GM21529 (cell line): ENCODE results near the gene CLCN1.

Source experiments
- ATAC-seq: cut with Tn5 transposase; IDR thresholded peaks from one replicate; pipeline ENCODE4 v1.9.1; 2021; ENCODE audit not compliant: unreplicated experiment

The CLCN1 gene

GRCh38 chr7:143395187-143396149, 79.6 kb downstream of the CLCN1 start:
- ATAC-seq = no peak

GRCh38 chr7:143396182-143396581, 80.3 kb downstream of the CLCN1 start:
- no peak for ATAC-seq

- no peak for ATAC-seq
Measured at GRCh38 chr7:143396625-143397556, 81.0 kb downstream of the CLCN1 start.

GRCh38 chr7:143397710-143398530, 82.0 kb downstream of the CLCN1 start:
- no peak for ATAC-seq

GRCh38 chr7:143398616-143399015, 82.7 kb downstream of the CLCN1 start:
- no peak for ATAC-seq

GRCh38 chr7:143399151-143399550, 83.2 kb downstream of the CLCN1 start:
- ATAC-seq = no peak

GRCh38 chr7:143399642-143400041, 83.7 kb downstream of the CLCN1 start:
- ATAC-seq = no peak

- ATAC-seq = no peak
Measured at GRCh38 chr7:143401265-143401664, 85.4 kb downstream of the CLCN1 start.
